T-helper 1 cell treated with Interleukin-12 subunit alpha and Interleukin-12 subunit beta and Interleukin-4 antibody, amounts not matched to agents 30 μg/mL and 1 μg/mL, for 36 hours (primary cell): Measurements from ENCODE around the gene TRIM2.
"Not testable (repeated sequence)": the region's sequence is repeated elsewhere in the genome, so short reads cannot be mapped to it uniquely, and the experiment has no call there.

Source experiments
- H3K27ac Mint-ChIP-seq: one replicate; pipeline ENCODE4 v1.8.0; 2021; ENCODE audit warnings: mild to moderate bottlenecking, mixed read lengths
- H3K27me3 Mint-ChIP-seq: one replicate; pipeline ENCODE4 v1.8.0; 2021; ENCODE audit warnings: low read depth, mixed read lengths
- H3K36me3 Mint-ChIP-seq: one replicate; pipeline ENCODE4 v1.8.0; 2021; ENCODE audit warnings: low read depth, mixed read lengths
- H3K4me1 Mint-ChIP-seq: one replicate; pipeline ENCODE4 v1.8.0; 2021; ENCODE audit warnings: low read depth, mixed read lengths
- H3K4me3 Mint-ChIP-seq: one replicate; pipeline ENCODE4 v1.8.0; 2021; ENCODE audit warnings: mild to moderate bottlenecking, moderate library complexity, mixed read lengths
- H3K9me3 Mint-ChIP-seq: one replicate; pipeline ENCODE4 v1.8.0; 2021; ENCODE audit warnings: mixed read lengths

The TRIM2 gene

DNA sequence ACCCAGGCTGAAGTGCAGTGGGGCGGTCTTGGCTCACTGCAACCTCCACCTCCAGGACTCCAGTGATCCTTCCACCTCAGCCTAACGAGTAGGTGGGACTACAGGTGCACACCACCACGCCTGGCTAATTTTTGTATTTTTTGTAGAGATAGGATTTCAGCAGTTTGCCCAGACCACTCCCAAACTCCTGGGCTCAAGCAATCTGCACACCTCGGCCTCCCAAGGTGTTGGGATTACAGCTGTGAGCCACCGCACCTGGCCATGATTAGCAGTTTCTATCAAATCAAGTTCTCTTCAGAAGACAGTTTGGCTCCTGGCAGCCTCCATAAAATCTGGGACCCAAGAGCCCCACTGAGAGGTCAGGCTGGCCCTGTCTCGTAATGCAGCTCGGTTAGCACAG is 26.4 kb upstream of the TRIM2 start:
- no peaks in the 10 kb centered on the region for H3K4me1 Mint-ChIP-seq
- H3K9me3 Mint-ChIP-seq, result no peaks in the 10 kb centered on the region
- H3K36me3 Mint-ChIP-seq, result no peaks in the 10 kb centered on the region
- no peaks in the 10 kb centered on the region for H3K27me3 Mint-ChIP-seq
- H3K4me3 Mint-ChIP-seq, result no peak overlapping the region
- H3K27ac Mint-ChIP-seq, result no peak overlapping the region

DNA sequence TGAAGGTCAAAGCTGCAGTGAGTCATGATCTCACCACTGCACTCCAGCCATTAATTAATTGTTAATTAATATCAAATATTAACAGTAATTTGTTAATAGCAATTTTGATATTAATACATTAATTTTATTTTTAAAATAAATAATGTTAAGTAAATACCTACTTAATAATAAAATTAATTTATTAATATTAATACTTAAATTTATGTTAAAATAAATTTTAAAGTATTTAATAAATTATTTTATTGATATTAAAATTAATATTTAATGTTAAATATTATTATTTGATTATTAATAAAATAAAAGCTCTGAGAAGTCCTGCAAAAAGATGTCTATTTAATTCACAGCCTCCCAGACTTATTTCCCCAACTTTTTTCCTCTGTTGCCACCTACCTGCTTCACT is 25.1 kb upstream of the TRIM2 start:
- Mint-ChIP-seq H3K27ac (no peak overlapping the region), H3K27me3 (no peaks in the 10 kb centered on the region), H3K9me3 (no peaks in the 10 kb centered on the region), H3K4me1 (no peaks in the 10 kb centered on the region), H3K36me3 (no peaks in the 10 kb centered on the region), H3K4me3 (no peak overlapping the region)

DNA sequence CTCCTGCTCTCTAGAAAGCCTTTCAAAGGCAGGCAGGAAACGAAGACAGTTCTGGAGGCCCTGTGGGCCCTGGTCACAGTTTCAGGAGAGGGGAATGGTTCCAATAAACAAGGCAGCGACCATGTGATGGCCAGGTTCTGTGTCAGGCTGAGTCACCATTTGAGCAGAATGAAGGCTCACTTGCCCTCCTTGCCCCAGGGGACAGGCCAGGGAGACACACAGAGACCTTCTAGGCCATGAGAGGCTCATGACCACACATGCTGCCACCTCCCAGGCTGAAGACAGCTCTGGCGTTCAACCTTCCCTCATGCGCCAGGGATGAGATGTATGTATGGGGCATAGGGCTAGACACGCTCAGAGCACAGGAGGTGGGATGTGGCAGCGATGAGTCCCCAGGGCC is 22.9 kb upstream of the TRIM2 start:
- Mint-ChIP-seq H3K27ac (no peak overlapping the region), H3K27me3 (no peaks in the 10 kb centered on the region), H3K9me3 (no peaks in the 10 kb centered on the region), H3K36me3 (no peaks in the 10 kb centered on the region), H3K4me3 (no peak overlapping the region), H3K4me1 (no peaks in the 10 kb centered on the region)

DNA sequence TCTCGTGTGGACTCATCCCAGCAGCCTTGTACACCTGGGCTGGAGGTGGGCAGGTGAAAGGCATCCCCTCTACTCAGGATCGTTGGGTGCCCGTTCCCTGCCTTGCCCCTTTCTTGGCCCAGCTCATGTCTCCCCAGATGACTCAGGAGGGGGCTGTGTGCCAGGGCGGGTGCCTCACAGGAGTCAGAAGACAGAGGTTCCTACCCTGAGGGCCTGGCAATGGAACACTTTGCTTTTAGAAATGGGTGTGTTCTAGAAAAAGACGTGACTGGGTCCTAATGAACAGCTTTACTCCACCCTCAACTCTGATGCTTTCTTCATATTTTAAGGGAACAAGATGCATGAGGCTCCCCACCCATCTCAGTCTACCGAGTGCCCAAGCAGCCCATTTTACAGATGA is 22.5 kb upstream of the TRIM2 start:
- H3K36me3 Mint-ChIP-seq, result no peaks in the 10 kb centered on the region
- H3K4me1 Mint-ChIP-seq, result no peaks in the 10 kb centered on the region
- H3K27me3 Mint-ChIP-seq, result no peaks in the 10 kb centered on the region
- H3K9me3 Mint-ChIP-seq, result no peaks in the 10 kb centered on the region
- H3K27ac Mint-ChIP-seq, result no peak overlapping the region
- no peak overlapping the region for H3K4me3 Mint-ChIP-seq

DNA sequence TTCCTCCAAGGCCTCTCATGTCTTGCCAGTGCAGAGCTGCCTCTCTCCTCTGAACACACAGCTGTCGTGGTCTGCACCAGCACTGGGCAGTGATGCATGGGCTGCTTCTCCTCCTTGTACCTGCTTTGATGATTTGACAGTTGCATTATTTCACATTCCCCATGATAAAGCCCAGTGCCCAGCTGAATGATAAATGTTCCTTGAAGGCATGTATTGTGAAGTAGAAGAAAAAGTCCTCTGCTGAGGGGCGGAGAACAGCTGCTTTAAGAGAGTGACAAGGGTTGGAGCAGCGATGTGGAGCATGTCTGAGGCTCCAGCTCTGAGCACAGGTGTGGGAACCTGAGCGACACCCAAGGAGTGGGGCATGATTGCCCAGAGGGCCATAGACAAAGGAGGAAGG is 21.1 kb upstream of the TRIM2 start:
- H3K27ac Mint-ChIP-seq, result no peak overlapping the region

DNA sequence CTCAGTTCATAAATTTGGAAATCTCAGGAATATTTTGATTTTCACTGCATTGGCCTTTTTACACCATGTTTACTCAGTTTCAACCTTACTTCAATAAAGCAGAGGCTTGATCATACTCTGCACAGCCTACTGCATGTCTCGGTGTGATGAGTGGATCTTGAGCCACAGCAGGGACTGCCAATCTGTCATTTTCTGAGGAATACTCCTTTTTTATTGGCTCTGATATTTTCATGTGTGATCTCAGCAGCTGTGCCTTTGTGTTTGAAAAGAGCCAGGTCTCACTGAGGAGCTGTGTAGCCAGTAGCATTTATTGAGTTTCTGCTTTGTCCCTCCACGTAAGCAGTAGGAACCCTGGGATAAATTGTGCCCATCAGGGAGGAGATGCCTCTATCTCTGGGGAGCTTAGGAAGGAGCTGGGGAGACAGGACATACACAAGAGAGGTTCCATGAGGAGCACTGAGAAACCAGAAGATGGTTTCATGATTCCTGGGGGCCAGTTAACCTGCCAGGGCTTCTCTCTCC is 18.9 kb upstream of the TRIM2 start:
- H3K4me3 Mint-ChIP-seq, result no peak overlapping the region
- no peaks in the 10 kb centered on the region for H3K27me3 Mint-ChIP-seq
- H3K27ac Mint-ChIP-seq, result no peak overlapping the region
- no peaks in the 10 kb centered on the region for H3K36me3 Mint-ChIP-seq
- no peaks in the 10 kb centered on the region for H3K4me1 Mint-ChIP-seq
- H3K9me3 Mint-ChIP-seq, result no peaks in the 10 kb centered on the region

More for the DNA sequence above, 21.1 kb upstream of the TRIM2 start:
- no peak overlapping the region for H3K4me3 Mint-ChIP-seq
- no peaks in the 10 kb centered on the region for H3K27me3 Mint-ChIP-seq
- no peaks in the 10 kb centered on the region for H3K4me1 Mint-ChIP-seq
- H3K9me3 Mint-ChIP-seq, result no peaks in the 10 kb centered on the region
- no peaks in the 10 kb centered on the region for H3K36me3 Mint-ChIP-seq

DNA sequence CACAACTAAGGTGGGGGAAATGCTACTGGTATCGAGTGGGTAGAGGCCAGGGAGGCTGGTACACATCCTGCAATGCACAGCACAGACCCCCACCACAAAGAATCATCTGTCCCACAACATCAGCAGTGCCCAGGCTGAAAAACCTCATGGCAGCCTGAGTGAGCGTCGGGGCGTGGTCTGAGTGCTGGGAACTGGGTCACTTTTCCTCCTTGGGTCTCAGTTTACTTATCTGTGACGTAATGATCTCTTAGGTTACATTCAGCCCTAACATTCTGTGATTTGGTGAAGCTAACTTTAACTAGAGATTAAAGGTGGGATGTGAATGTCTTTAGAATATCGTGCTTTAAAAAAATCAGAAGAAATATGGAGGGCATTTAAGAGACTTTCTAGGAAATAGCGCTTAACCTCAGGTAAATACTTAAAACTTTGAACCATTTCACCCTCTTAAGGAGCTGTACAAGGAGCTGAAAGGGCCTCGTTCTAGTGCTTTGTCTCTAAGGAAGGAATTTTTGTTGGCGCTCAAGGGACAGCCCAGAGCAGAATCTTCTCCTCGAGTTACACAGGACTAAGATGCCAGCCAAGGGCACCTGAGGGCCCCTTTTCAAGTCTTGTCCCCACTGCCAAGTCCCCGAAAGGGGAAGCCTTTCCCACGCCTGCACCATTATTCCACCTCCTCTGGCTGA is 18.1 kb upstream of the TRIM2 start:
- H3K4me1 Mint-ChIP-seq, result no peaks in the 10 kb centered on the region
- H3K27ac Mint-ChIP-seq, result no peak overlapping the region
- H3K9me3 Mint-ChIP-seq, result no peaks in the 10 kb centered on the region
- H3K4me3 Mint-ChIP-seq, result no peak overlapping the region
- H3K36me3 Mint-ChIP-seq, result no peaks in the 10 kb centered on the region
- H3K27me3 Mint-ChIP-seq, result no peaks in the 10 kb centered on the region

DNA sequence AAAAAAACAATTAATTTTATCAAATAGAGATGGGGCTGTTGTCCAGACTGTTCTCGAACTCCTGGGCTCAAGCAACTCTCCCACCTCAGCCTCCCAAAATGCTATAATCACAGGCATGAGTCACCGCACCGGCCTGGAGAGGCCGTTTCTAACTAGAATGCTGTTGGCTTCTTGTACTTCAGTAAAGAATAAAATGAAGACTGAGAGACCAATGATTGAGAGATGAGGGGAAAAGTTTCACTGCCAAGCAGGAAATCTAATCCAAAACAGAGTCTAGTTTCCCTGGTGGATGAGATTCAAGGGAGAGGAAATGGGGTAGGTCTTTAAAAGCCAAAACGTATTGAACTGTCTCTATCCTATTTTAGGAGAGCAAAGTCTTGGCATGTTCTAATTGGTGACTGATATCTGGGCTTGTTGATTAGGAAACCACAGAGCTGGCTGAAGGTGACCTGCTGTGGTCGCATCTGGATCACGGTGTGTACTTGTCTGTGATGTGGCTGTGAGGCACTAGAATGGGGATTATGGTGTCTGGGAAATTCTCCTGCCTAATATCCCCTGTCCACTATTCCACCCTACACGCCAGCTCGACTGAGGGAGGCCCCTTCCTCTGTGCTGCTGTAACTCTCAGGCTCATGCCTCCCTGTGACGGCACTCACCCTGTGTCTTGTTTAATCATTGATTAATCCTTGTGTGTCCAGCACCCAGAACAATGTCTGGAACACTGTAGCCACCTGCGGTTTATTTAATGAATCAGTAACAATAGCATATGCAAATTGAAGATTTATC is 15.0 kb upstream of the TRIM2 start:
- Mint-ChIP-seq H3K9me3 (no peaks in the 10 kb centered on the region), H3K4me1 (no peaks in the 10 kb centered on the region), H3K4me3 (no peak overlapping the region), H3K27me3 (no peaks in the 10 kb centered on the region), H3K36me3 (no peaks in the 10 kb centered on the region), H3K27ac (no peak overlapping the region)

DNA sequence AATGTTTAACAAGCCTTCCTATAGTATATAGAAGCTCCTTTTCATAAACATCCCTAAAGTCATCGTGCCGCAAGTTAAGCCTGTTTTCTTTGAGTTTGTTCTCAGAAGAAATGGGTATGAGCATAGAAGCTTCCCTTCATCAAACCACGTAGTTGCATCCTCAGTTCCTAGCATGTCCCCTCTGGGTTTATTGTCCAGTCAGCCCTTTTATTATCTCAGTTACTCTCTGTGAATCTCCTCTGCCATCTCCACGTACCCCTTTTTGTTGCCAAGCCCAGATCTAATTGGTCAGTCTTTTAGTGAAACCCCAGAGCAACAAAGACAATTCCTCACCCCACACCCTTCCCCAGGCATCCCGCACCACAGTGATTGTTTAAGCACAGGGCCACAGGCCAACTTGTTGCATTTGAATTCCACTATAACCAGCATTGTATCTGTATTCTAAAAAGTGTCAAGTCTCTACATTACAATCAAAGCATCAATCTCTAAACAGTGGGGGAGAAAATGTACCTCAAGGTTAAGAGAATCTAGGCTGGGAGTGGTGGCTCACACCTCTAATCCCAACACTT is 12.4 kb upstream of the TRIM2 start:
- Mint-ChIP-seq H3K27ac (no peak overlapping the region), H3K27me3 (no peaks in the 10 kb centered on the region)

DNA sequence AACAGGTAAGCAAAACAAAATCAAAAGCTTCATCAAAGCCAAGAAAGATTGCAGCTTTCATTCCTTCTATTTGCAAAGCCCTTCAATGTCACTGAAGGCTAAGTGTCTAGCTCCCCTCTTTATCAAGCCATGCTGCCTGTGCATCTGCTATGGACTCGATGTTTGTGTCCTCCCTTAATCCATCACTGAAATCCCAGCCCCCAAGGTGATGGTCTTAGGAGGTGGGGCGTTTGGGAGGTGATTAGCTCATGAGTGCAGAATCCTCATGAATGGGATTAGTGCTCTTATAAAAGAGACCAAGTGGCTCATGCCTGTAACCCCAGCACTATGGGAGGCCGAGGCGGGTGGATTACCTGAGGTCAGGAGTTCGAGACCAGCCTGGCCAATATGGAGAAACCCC is 6.9 kb upstream of the TRIM2 start:
- Mint-ChIP-seq H3K27me3 (no peaks in the 10 kb centered on the region), H3K4me1 (no peaks in the 10 kb centered on the region), H3K4me3 (no peak overlapping the region), H3K27ac (no peak overlapping the region), H3K36me3 (no peaks in the 10 kb centered on the region), H3K9me3 (no peaks in the 10 kb centered on the region)

More for the DNA sequence above, 12.4 kb upstream of the TRIM2 start:
- Mint-ChIP-seq H3K4me1 (no peaks in the 10 kb centered on the region), H3K36me3 (no peaks in the 10 kb centered on the region), H3K4me3 (no peak overlapping the region), H3K9me3 (no peaks in the 10 kb centered on the region)

DNA sequence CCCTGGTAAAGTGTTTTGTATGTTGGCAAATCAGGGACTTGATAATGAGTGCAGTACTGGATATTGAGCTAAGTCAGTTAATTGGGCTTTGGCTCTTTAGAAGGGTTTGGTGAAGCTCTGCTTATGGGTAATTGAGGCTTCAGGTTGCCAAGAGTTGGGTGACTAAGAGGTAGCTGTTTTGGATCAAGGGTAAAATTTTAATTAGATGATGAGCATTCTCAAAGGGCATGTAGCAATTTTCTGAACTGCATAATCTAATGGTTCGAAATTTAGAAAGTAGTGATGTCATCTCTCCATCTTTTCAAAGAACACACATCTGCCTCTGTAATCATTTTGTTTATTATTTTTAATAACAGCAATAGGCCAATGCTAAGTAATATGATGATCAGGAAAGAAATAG is 5.5 kb upstream of the TRIM2 start:
- no peak overlapping the region for H3K27ac Mint-ChIP-seq
- H3K36me3 Mint-ChIP-seq, result no peaks in the 10 kb centered on the region
- no peak overlapping the region for H3K4me3 Mint-ChIP-seq
- H3K9me3 Mint-ChIP-seq, result no peaks in the 10 kb centered on the region
- no peaks in the 10 kb centered on the region for H3K4me1 Mint-ChIP-seq
- no peaks in the 10 kb centered on the region for H3K27me3 Mint-ChIP-seq

DNA sequence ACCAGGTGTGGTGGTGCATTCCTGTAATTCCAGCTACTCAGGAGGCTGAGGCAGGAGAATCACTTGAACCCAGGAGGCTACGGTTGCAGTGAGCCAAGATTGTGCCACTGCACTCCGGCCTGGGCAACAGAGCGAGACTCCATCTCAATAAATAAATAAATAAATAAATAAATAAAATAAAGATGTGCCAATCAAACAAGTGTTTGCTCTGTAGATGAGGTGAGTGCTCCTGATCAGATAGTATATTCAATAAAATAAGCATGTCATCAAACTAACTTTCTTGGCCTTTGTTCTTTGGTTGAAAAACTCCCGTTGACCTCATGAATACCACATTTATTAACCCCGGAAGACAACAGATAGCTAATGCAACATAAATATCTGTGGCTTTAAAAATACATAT is 497 bp upstream of the TRIM2 start:
- not testable (repeated sequence) for H3K27me3 Mint-ChIP-seq, H3K9me3 Mint-ChIP-seq, H3K27ac Mint-ChIP-seq, H3K4me3 Mint-ChIP-seq, H3K36me3 Mint-ChIP-seq
- peaks cover 16% of the 10 kb centered on the region for H3K4me1 Mint-ChIP-seq

DNA sequence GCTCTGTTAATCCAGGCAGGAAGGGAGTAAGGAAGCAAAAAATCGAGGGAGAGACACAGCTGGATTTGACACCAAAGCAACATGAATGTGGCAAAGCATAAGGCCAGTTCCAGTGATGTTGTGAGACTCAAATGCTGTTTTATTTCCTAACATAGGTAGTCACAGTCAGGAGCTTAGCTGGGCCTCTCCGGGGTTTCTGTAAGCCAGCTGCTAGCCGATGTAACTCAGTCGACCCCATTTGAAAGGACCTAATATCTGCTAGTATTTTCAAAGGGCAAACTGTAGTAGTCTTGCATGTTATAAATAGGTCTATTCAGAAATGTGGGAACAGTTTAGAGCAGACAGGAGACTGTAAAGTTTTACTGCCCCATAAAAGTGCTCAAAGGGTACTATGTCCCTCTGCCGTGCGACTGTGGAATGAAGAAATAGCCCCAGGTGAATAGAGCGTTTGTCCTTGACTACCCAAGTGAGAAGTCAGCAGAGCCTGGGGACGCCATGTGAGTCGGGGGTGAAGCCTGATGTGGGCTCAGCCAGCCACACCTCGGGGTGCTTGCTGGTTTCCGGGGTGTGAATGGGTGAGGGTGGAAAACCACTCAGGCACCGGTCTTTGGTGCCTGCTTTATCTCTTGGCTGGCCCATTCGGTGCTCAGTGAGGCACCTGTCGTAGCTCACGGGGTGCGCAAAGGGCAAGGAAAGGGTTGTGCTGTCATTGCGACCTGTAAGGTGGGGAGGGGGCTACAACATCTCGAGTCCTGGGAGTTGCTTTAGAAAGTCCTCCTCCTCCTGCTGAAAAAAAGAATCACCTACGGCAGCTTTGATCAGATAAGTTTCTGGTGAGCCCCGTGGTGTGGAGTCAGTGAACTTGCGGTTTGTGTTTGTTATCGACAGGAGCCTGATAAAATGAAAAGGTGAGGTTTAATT is 745 bp downstream of the TRIM2 start:
- Mint-ChIP-seq H3K4me3 (peak overlapping the region; percentile 21), H3K27ac (no peak overlapping the region), H3K9me3 (no peaks in the 10 kb centered on the region), H3K27me3 (no peaks in the 10 kb centered on the region), H3K4me1 (peaks cover 16% of the 10 kb centered on the region), H3K36me3 (peaks cover 2% of the 10 kb centered on the region)

DNA sequence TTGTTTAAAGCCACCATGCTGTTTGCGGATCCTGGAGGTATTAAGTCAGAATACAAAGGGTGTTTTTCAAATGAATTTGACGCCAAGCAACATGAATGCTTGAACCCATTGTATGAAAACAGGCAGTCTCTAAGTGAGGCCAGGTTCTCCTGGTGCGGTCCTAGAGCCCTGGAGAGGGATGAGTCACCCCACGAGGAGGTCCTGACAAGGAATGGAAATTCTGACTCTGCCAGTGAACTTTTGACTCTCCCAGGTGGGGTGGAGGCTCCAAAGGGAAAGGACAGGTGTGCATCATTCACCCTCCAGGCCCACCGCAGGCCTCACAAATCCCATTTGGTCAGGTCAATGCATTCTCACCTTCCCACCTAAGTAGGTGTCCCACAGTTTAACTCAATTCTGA is 1.5 kb downstream of the TRIM2 start:
- Mint-ChIP-seq H3K4me1 (peaks cover 16% of the 10 kb centered on the region), H3K4me3 (no peak overlapping the region), H3K36me3 (peaks cover 2% of the 10 kb centered on the region), H3K27me3 (no peaks in the 10 kb centered on the region), H3K9me3 (no peaks in the 10 kb centered on the region), H3K27ac (no peak overlapping the region)
